HCT116 (cell line): Measurements from ENCODE around the gene STKLD1. TPM values are rescaled to one million over a fixed set of nuclear protein-coding genes. Genes with fewer than 3 reads are reported as not detected.

Experiments used
- ATAC-seq: fragments of 200-7000 bp; cut with Tn5 transposase; 2 replicates; pipeline ENCODE4 v1.9.1; 2020; ENCODE audit warnings: mild to moderate bottlenecking, moderate library complexity
- BruUV-seq: library from RNA; stranded (reverse); fragments of 400-500 nt; replicated peaks from 2 replicates; lab custom pipeline; 2021; lab: Mats Ljungman, UMichigan
- CTCF ChIA-PET: fragments of 300-600 bp; sonication (Branson Sonifier 250); formaldehyde crosslinking; loops from one replicate; lab custom pipeline; 2021; ENCODE audit warnings: antibody characterized with exemption; lab: Charles Lee
- POLR2A ChIA-PET: fragments of 300-600, 350-600 bp; sonication (Branson Sonifier 250); formaldehyde crosslinking; loops from one replicate; lab custom pipeline; 2021; ENCODE audit warnings: antibody characterized with exemption; lab: Charles Lee
- RAD21 ChIA-PET, 2 experiments: fragments of 300-600 bp; sonication (Branson Sonifier 250); formaldehyde crosslinking; loops; one replicate each; lab custom pipeline; 2023; ENCODE audit warnings: low total read pairs in 2 of 2; ENCODE audit not compliant: uncharacterized antibody in 2 of 2, unreplicated experiment in 2 of 2, low non-redundant PET in 1 of 2; lab: Charles Lee
- DNase-seq: peaks from one replicate; pipeline ENCODE4 v3.0.0-alpha.2; 2010; ENCODE audit warnings: low read depth, low spot score
- H2AFZ ChIP-seq: fragments of 200-600 bp; shearing (Covaris generic), sonication (generic); 2 replicates; pipeline ENCODE4 v1.6.1; 2017; ENCODE audit warnings: low read depth, mixed run types, mixed read lengths, antibody characterized with exemption, low read length; ENCODE audit not compliant: poor library complexity, severe bottlenecking
- H3K27ac ChIP-seq: 2 replicates; pipeline ENCODE4 v1.5.1; 2012; ENCODE audit warnings: low read depth, low read length
- H3K27me3 ChIP-seq: fragments of 200-600 bp; sonication (generic); 2 replicates; pipeline ENCODE4 v1.6.1; 2016; ENCODE audit warnings: mixed run types, low read length, mixed read lengths; ENCODE audit not compliant: insufficient read depth
- H3K36me3 ChIP-seq, 2 experiments: fragments of 200-500 bp in 1 of 2; fragments of 200-600 bp in 1 of 2; sonication (Bioruptor generic) in 1 of 2; sonication (generic) in 1 of 2; 2 replicates each; pipeline versions ENCODE4 v1.5.1 to v1.6.1; 2014 to 2016; ENCODE audit warnings: low read length in 2 of 2, inconsistent platforms in 1 of 2, mixed read lengths in 1 of 2, mixed run types in 1 of 2; ENCODE audit not compliant: insufficient read depth in 2 of 2, control insufficient read depth in 1 of 2
- H3K4me1 ChIP-seq, 2 experiments: fragments of 200-600 bp in 1 of 2; sonication (generic) in 1 of 2; 2 replicates each; pipeline versions ENCODE4 v1.5.1 to v1.6.1; 2012 to 2017; ENCODE audit warnings: low read length in 2 of 2, inconsistent platforms in 1 of 2, mild to moderate bottlenecking in 1 of 2, mixed read lengths in 1 of 2, mixed run types in 1 of 2, moderate library complexity in 1 of 2; ENCODE audit not compliant: insufficient read depth in 2 of 2, control insufficient read depth in 1 of 2
- H3K4me2 ChIP-seq: fragments of 200-600 bp; sonication (generic); 2 replicates; pipeline ENCODE4 v1.6.1; 2017; ENCODE audit warnings: mixed run types, low read length, mixed read lengths
- H3K4me3 ChIP-seq, 2 experiments: fragments of 200-600 bp in 1 of 2; sonication (generic) in 1 of 2; replicated peaks in 1 of 2; 2 replicates each; pipeline ENCODE4 v1.5.1; 2011 to 2016; ENCODE audit warnings: low read length in 2 of 2, control low read depth in 1 of 2, low read depth in 1 of 2, mild to moderate bottlenecking in 1 of 2, mixed read lengths in 1 of 2, mixed run types in 1 of 2
- H3K79me2 ChIP-seq: fragments of 200-600 bp; sonication (generic); 2 replicates; pipeline ENCODE4 v1.6.1; 2017; ENCODE audit warnings: mild to moderate bottlenecking, mixed run types, low read length, moderate library complexity, mixed read lengths; ENCODE audit not compliant: insufficient read depth
- H3K9ac ChIP-seq: fragments of 200-600 bp; sonication (generic); 2 replicates; pipeline ENCODE4 v1.6.1; 2016; ENCODE audit warnings: low read length, mixed read lengths
- H3K9me2 ChIP-seq: fragments of 200-600 bp; sonication (generic), shearing (Covaris generic); 2 replicates; pipeline ENCODE4 v1.6.1; 2017; ENCODE audit warnings: mixed run types, mild to moderate bottlenecking, moderate library complexity; ENCODE audit not compliant: insufficient read depth
- H3K9me3 ChIP-seq, 2 experiments: fragments of 200-500 bp in 1 of 2; fragments of 200-600 bp in 1 of 2; sonication (Bioruptor generic) in 1 of 2; sonication (generic) in 1 of 2; 2 replicates each; pipeline ENCODE4 v1.6.1; 2014 to 2017; ENCODE audit warnings: low read length in 2 of 2, mixed read lengths in 2 of 2, inconsistent platforms in 1 of 2, low read depth in 1 of 2, mild to moderate bottlenecking in 1 of 2, mixed run types in 1 of 2, moderate library complexity in 1 of 2; ENCODE audit not compliant: control insufficient read depth in 1 of 2, insufficient read depth in 1 of 2
- H4K20me1 ChIP-seq: fragments of 200-600 bp; sonication (generic), shearing (Covaris generic); 2 replicates; pipeline ENCODE4 v1.6.1; 2017; ENCODE audit warnings: mixed run types, mild to moderate bottlenecking, moderate library complexity; ENCODE audit not compliant: insufficient read depth
- ATF3 ChIP-seq: IDR thresholded peaks from 2 replicates; pipeline ENCODE4 v1.6.1; 2012
- CBX3 ChIP-seq: IDR thresholded peaks from 2 replicates; pipeline ENCODE4 v1.6.1; 2012; ENCODE audit warnings: low read depth
- EGR1 ChIP-seq: IDR thresholded peaks from 2 replicates; pipeline ENCODE4 v1.6.1; 2012; ENCODE audit warnings: low read depth
- POLR2A ChIP-seq: IDR thresholded peaks from 2 replicates; pipeline ENCODE4 v1.7.0; 2011; ENCODE audit warnings: borderline replicate concordance; ENCODE audit not compliant: insufficient read depth, insufficient read length; ENCODE audit errors: extremely low read depth
- POLR2AphosphoS5 ChIP-seq: IDR thresholded peaks from 2 replicates; pipeline ENCODE4 v1.6.1; 2011; ENCODE audit warnings: mild to moderate bottlenecking, low read depth, low read length, moderate library complexity
- RAD21 ChIP-seq: IDR thresholded peaks from 2 replicates; pipeline ENCODE4 v1.6.1; 2012; ENCODE audit warnings: low read depth, mild to moderate bottlenecking
- YY1 ChIP-seq: IDR thresholded peaks from 2 replicates; pipeline ENCODE4 v1.6.1; 2011; ENCODE audit warnings: low read length, low read depth, moderate library complexity, mild to moderate bottlenecking; ENCODE audit not compliant: insufficient replicate concordance; ENCODE audit errors: extremely low read depth
- ZBTB33 ChIP-seq: IDR thresholded peaks from 2 replicates; pipeline ENCODE4 v1.6.1; 2011; ENCODE audit warnings: mild to moderate bottlenecking, low read length, moderate library complexity; ENCODE audit not compliant: insufficient replicate concordance; ENCODE audit errors: extremely low read depth
- ZNF274 ChIP-seq: fragments of 200-500 bp; sonication (Bioruptor generic); IDR thresholded peaks from 2 replicates; pipeline ENCODE4 v1.6.1; 2014; ENCODE audit warnings: mild to moderate bottlenecking, low read depth, low read length, inconsistent platforms
- intact Hi-C: fragments of 100-400 bp; cut with micrococcal nuclease; formaldehyde crosslinking; loops from 2 replicates; pipeline ENCODE4 v1.10.0; 2022
- total RNA-seq: library from RNA; stranded (reverse); gene quantifications from one replicate; pipeline ENCODE4 v1.2.1, GENCODE V29; 2021; ENCODE audit not compliant: unreplicated experiment

The STKLD1 gene
- total RNA-seq, 1 experiment from 2014 or later: 0.37 TPM

GRCh38 chr9:133445293-133445969 lies 69.3 kb downstream of the STKLD1 start (continued):
- TF ChIP-seq POLR2AphosphoS5 (no peak), EGR1 (no peak), CBX3 (no peak), POLR2A (no peak), YY1 (no peak)

DNA sequence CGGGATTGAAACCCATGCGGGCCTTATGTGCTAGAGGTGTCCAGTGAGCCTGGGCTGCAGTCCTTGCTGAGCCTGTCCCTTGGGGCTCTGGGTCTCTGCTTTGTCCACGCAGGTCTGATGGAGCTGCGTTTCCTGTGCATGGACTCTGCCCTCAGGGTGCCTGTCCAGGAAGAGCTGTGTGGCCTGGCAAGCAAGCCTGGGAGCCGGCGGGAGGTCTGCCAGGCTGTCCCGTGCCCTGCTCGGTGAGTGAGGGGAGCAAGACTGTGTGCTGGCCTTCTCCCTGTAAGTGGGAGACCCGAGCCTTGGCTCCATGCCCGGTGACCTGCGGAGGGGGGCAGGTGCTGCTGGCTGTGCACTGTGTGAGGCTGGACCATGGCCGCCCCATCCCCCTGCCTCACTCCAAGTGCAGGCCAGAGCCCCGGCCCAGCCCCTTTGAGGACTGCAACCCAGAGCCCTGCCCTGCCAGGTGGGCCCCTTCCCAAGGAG lies 72.4 kb downstream of the STKLD1 start:
- no peaks in the 10 kb centered on the region for H4K20me1 ChIP-seq
- peaks cover 12 to 14% of the 10 kb centered on the region in 2 experiments for H3K4me1 ChIP-seq
- no peaks in the 10 kb centered on the region for H3K36me3 ChIP-seq
- H3K27ac ChIP-seq: no peak overlapping the region
- ChIA-PET RAD21 (no interaction called here), CTCF (no interaction called here), POLR2A (no interaction called here)
- H3K9me2 ChIP-seq: no peaks in the 10 kb centered on the region
- no peak for TF ChIP-seq ZBTB33
- no peak for TF ChIP-seq POLR2AphosphoS5
- TF ChIP-seq ZNF274: no peak
- no peak for TF ChIP-seq ATF3
- TF ChIP-seq POLR2A: no peak
- TF ChIP-seq RAD21: no peak
- H3K79me2 ChIP-seq: no peaks in the 10 kb centered on the region
- DNase-seq (no peak), ATAC-seq (no peak)
- H3K4me3 ChIP-seq: no peak overlapping the region
- intact Hi-C loops: no loop called here
- H3K27me3 ChIP-seq: no peaks in the 10 kb centered on the region
- H2AFZ ChIP-seq: no peak overlapping the region
- no peak overlapping the region for H3K9ac ChIP-seq
- no peaks in the 10 kb centered on the region for H3K9me3 ChIP-seq
- no peak overlapping the region for H3K4me2 ChIP-seq
- no TSS peak for BruUV-seq
